Upper lobe of left lung (tissue), 6 donors: Measurements from ENCODE around the gene GRIPAP1. TPM values are rescaled to one million over a fixed set of nuclear protein-coding genes. Genes with fewer than 3 reads are reported as not detected.
A peak's percentile ranks its signal among the peaks of the same experiment; 100 is the strongest.

ENCODE experiments used
- ATAC-seq, 2 donors: fragments of 200-7000 bp; cut with Tn5 transposase; one replicate each; pipeline ENCODE4 v1.9.1; 2022; ENCODE audit warnings: mild to moderate bottlenecking in 2 of 2, moderate library complexity in 2 of 2; ENCODE audit not compliant: low FRiP score in 2 of 2
- DNase-seq, 2 donors: peaks; one replicate each; pipeline ENCODE4 v3.0.0-alpha.2; 2019 to 2020
- H3K27ac ChIP-seq, 4 donors: fragments of 200-600 bp; sonication (generic); one replicate each; pipeline ENCODE4 v1.5.1; 2016 to 2019
- H3K27me3 ChIP-seq, 4 donors: fragments of 200-600 bp; sonication (generic); one replicate each; pipeline ENCODE4 v1.5.1; 2017 to 2019
- H3K36me3 ChIP-seq, 4 donors: fragments of 200-600 bp; sonication (generic); one replicate each; pipeline ENCODE4 v1.5.1; 2016 to 2019
- H3K4me1 ChIP-seq, 4 donors: fragments of 200-600 bp; sonication (generic); one replicate each; pipeline ENCODE4 v1.5.1; 2018 to 2019
- H3K4me3 ChIP-seq, 4 donors: fragments of 200-600 bp; sonication (generic); one replicate each; pipeline ENCODE4 v1.5.1; 2017 to 2019; ENCODE audit warnings: mild to moderate bottlenecking in 2 of 4, moderate library complexity in 1 of 4
- H3K9me3 ChIP-seq, 4 donors: fragments of 200-600 bp; sonication (generic); one replicate each; pipeline ENCODE4 v1.5.1; 2018 to 2019
- CTCF ChIP-seq, 6 experiments: fragments of 450-650 bp in 4 of 6; fragments of 200-600 bp in 2 of 6; sonication (generic) in 2 of 6; IDR thresholded peaks; one replicate each; pipeline ENCODE4 v1.5.1; 2016 to 2019; ENCODE audit warnings: antibody characterized with exemption in 6 of 6
- EP300 ChIP-seq, 4 donors: sonication (generic); formaldehyde crosslinking; IDR thresholded peaks; one replicate each; pipeline ENCODE4 v1.5.1; 2017; ENCODE audit warnings: antibody characterized with exemption in 4 of 4, control low read depth in 2 of 4
- POLR2A ChIP-seq, 4 donors: fragments of 450-650 bp; IDR thresholded peaks; one replicate each; pipeline ENCODE4 v1.5.1; 2016 to 2017; ENCODE audit warnings: antibody characterized with exemption in 4 of 4, mild to moderate bottlenecking in 2 of 4
- POLR2AphosphoS5 ChIP-seq, 2 donors: sonication (generic); formaldehyde crosslinking; IDR thresholded peaks; one replicate each; pipeline ENCODE4 v1.5.1; 2017; ENCODE audit warnings: antibody characterized with exemption in 2 of 2
- WGBS, 2 donors: methylation state at CpG; one replicate each; pipeline ENCODE4 v1.1.5; 2017 to 2018; 5-methylcytosine and 5-hydroxymethylcytosine counted together
- total RNA-seq, 6 donors: library from RNA; depleted of rRNA in 4 of 6; stranded (reverse); fragments of >200 nt in 4 of 6; gene quantifications; one replicate each; pipeline versions ENCODE4 v1.1.0 to v1.2.1, GENCODE V29; 2016 to 2021
- donor health status: DM: no; HTN: no; CAD: no; lungs with moderate emphysema.
- donor health status: DM: no; HTN: yes; CAD: no; lungs with severe emphysema.

Gene GRIPAP1
- total RNA-seq, 6 donors from 2014 or later, result 37.5 to 140 (median 50.8) TPM

GRCh38 chrX:49041744-49042580 is 39.9 kb upstream of the GRIPAP1 start:
- TF ChIP-seq EP300 (IDR thresholded peaks at IDR 0.05) (no peak), POLR2A (IDR thresholded peaks at IDR 0.05) (no peak)

GRCh38 chrX:49040376-49040955 is 38.4 kb upstream of the GRIPAP1 start:
- H3K9me3 ChIP-seq, result peaks cover 0 to 5% (median 0%) of the 10 kb centered on the region in 4 donors
- peak overlapping the region; percentile 67 to 99 (median 98) for H3K27ac ChIP-seq
- ATAC-seq (no peak), DNase-seq (no peak)
- no peaks in the 10 kb centered on the region for H3K27me3 ChIP-seq
- H3K36me3 ChIP-seq, result peaks cover 3 to 36% (median 26%) of the 10 kb centered on the region in 4 donors
- peak overlapping the region in 2 of 4 donors; percentile 69 to 78 for H3K4me3 ChIP-seq
- TF ChIP-seq POLR2A (IDR thresholded peaks at IDR 0.05) (no peak), EP300 (IDR thresholded peaks at IDR 0.05) (no peak)
- 27 to 31% methylated on average over 7 of the region's 7 CpGs for WGBS, 2 donors
- peaks cover 11 to 24% (median 16%) of the 10 kb centered on the region in 4 donors for H3K4me1 ChIP-seq

More at GRCh38 chrX:49041744-49042580, 39.9 kb upstream of the GRIPAP1 start:
- H3K27ac ChIP-seq, result peak overlapping the region; percentile 96 to 99 (median 98)
- H3K4me3 ChIP-seq, result peak overlapping the region; percentile 30 to 78 (median 68)
- 9 to 33% methylated on average over 8 to 10 of the region's 10 CpGs for WGBS, 2 donors
- peaks cover 0 to 5% (median 0%) of the 10 kb centered on the region in 4 donors for H3K9me3 ChIP-seq
- H3K36me3 ChIP-seq, result peaks cover 3 to 24% (median 17%) of the 10 kb centered on the region in 4 donors
- H3K27me3 ChIP-seq, result no peaks in the 10 kb centered on the region
- peaks cover 11 to 24% (median 16%) of the 10 kb centered on the region in 4 donors for H3K4me1 ChIP-seq
- DNase-seq, result peak in 1 of 2 donors; percentile 33
- ATAC-seq, result peak in 1 of 2 donors; percentile 0

- no peak for TF ChIP-seq EP300 (IDR thresholded peaks at IDR 0.05)
- TF ChIP-seq POLR2AphosphoS5 (IDR thresholded peaks at IDR 0.05), result peak in 1 of 2 donors; percentile 41
- TF ChIP-seq POLR2A (IDR thresholded peaks at IDR 0.05), result no peak
- peak in 1 of 6 experiments; percentile 5 for TF ChIP-seq CTCF (IDR thresholded peaks at IDR 0.05)
- ATAC-seq, result peak; percentile 29 to 41
- Histone ChIP-seq H3K36me3 (peaks cover 3 to 37% (median 26%) of the 10 kb centered on the region in 4 donors), H3K27me3 (no peaks in the 10 kb centered on the region), H3K4me1 (peaks cover 11 to 24% (median 16%) of the 10 kb centered on the region in 4 donors), H3K27ac (peak overlapping the region; percentile 67 to 99 (median 87)), H3K9me3 (peaks cover 0 to 5% (median 0%) of the 10 kb centered on the region in 4 donors), H3K4me3 (peak overlapping the region in 2 of 4 donors; percentile 10 to 78)
- 8 to 27% methylated on average over 2 to 9 of the region's 9 CpGs for WGBS, 2 donors
- peak in 1 of 2 donors; percentile 88 for DNase-seq
These were observed 37.7 kb upstream of the GRIPAP1 start for GRCh38 chrX:49039598-49040375.

- 90 to 93% methylated on average over 4 to 15 of the region's 15 CpGs for WGBS, 2 donors
- TF ChIP-seq EP300 (IDR thresholded peaks at IDR 0.05) (no peak), CTCF (IDR thresholded peaks at IDR 0.05) (no peak), POLR2AphosphoS5 (IDR thresholded peaks at IDR 0.05) (no peak), POLR2A (IDR thresholded peaks at IDR 0.05) (no peak)
- H3K4me1 ChIP-seq, result peaks cover 11 to 24% (median 16%) of the 10 kb centered on the region in 4 donors
- H3K4me3 ChIP-seq, result no peak overlapping the region
- H3K9me3 ChIP-seq, result peaks cover 0 to 2% (median 0%) of the 10 kb centered on the region in 4 donors
- H3K36me3 ChIP-seq, result peaks cover 6 to 55% (median 38%) of the 10 kb centered on the region in 4 donors
- no peaks in the 10 kb centered on the region for H3K27me3 ChIP-seq
- ATAC-seq (no peak), DNase-seq (peak in 1 of 2 donors; percentile 50)
- H3K27ac ChIP-seq, result no peak overlapping the region
These were observed 35.9 kb upstream of the GRIPAP1 start for GRCh38 chrX:49037883-49038475.

- 63 to 75% methylated on average over 2 to 6 of the region's 6 CpGs for WGBS, 2 donors
- no peak for TF ChIP-seq POLR2A (IDR thresholded peaks at IDR 0.05)
- Histone ChIP-seq H3K36me3 (peaks cover 3 to 54% (median 31%) of the 10 kb centered on the region in 4 donors), H3K4me3 (no peak overlapping the region), H3K4me1 (no peaks in the 10 kb centered on the region), H3K9me3 (no peaks in the 10 kb centered on the region), H3K27me3 (no peaks in the 10 kb centered on the region), H3K27ac (no peak overlapping the region)
- DNase-seq (no peak), ATAC-seq (no peak)
These were observed 28.2 kb upstream of the GRIPAP1 start for GRCh38 chrX:49030283-49030682.
